HCT116 (cell line): ENCODE data around the gene ACOT8. TPM values are rescaled to one million over a fixed set of nuclear protein-coding genes. Genes with fewer than 3 reads are reported as not detected.

ENCODE experiments used
- ATAC-seq: fragments of 200-7000 bp; cut with Tn5 transposase; 2 replicates; pipeline ENCODE4 v1.9.1; 2020; ENCODE audit warnings: mild to moderate bottlenecking, moderate library complexity
- BruUV-seq: library from RNA; stranded (reverse); fragments of 400-500 nt; replicated peaks from 2 replicates; lab custom pipeline; 2021; lab: Mats Ljungman, UMichigan
- CTCF ChIA-PET: fragments of 300-600 bp; sonication (Branson Sonifier 250); formaldehyde crosslinking; loops from one replicate; lab custom pipeline; 2021; ENCODE audit warnings: antibody characterized with exemption; lab: Charles Lee
- POLR2A ChIA-PET: fragments of 300-600, 350-600 bp; sonication (Branson Sonifier 250); formaldehyde crosslinking; loops from one replicate; lab custom pipeline; 2021; ENCODE audit warnings: antibody characterized with exemption; lab: Charles Lee
- RAD21 ChIA-PET, 2 experiments: fragments of 300-600 bp; sonication (Branson Sonifier 250); formaldehyde crosslinking; loops; one replicate each; lab custom pipeline; 2023; ENCODE audit warnings: low total read pairs in 2 of 2; ENCODE audit not compliant: uncharacterized antibody in 2 of 2, unreplicated experiment in 2 of 2, low non-redundant PET in 1 of 2; lab: Charles Lee
- DNase-seq: peaks from one replicate; pipeline ENCODE4 v3.0.0-alpha.2; 2010; ENCODE audit warnings: low read depth, low spot score
- H2AFZ ChIP-seq: fragments of 200-600 bp; shearing (Covaris generic), sonication (generic); 2 replicates; pipeline ENCODE4 v1.6.1; 2017; ENCODE audit warnings: low read depth, mixed run types, mixed read lengths, antibody characterized with exemption, low read length; ENCODE audit not compliant: poor library complexity, severe bottlenecking
- H3K27ac ChIP-seq: 2 replicates; pipeline ENCODE4 v1.5.1; 2012; ENCODE audit warnings: low read depth, low read length
- H3K27me3 ChIP-seq: fragments of 200-600 bp; sonication (generic); 2 replicates; pipeline ENCODE4 v1.6.1; 2016; ENCODE audit warnings: mixed run types, low read length, mixed read lengths; ENCODE audit not compliant: insufficient read depth
- H3K36me3 ChIP-seq, 2 experiments: fragments of 200-500 bp in 1 of 2; fragments of 200-600 bp in 1 of 2; sonication (Bioruptor generic) in 1 of 2; sonication (generic) in 1 of 2; 2 replicates each; pipeline versions ENCODE4 v1.5.1 to v1.6.1; 2014 to 2016; ENCODE audit warnings: low read length in 2 of 2, inconsistent platforms in 1 of 2, mixed read lengths in 1 of 2, mixed run types in 1 of 2; ENCODE audit not compliant: insufficient read depth in 2 of 2, control insufficient read depth in 1 of 2
- H3K4me1 ChIP-seq, 2 experiments: fragments of 200-600 bp in 1 of 2; sonication (generic) in 1 of 2; 2 replicates each; pipeline versions ENCODE4 v1.5.1 to v1.6.1; 2012 to 2017; ENCODE audit warnings: low read length in 2 of 2, inconsistent platforms in 1 of 2, mild to moderate bottlenecking in 1 of 2, mixed read lengths in 1 of 2, mixed run types in 1 of 2, moderate library complexity in 1 of 2; ENCODE audit not compliant: insufficient read depth in 2 of 2, control insufficient read depth in 1 of 2
- H3K4me2 ChIP-seq: fragments of 200-600 bp; sonication (generic); 2 replicates; pipeline ENCODE4 v1.6.1; 2017; ENCODE audit warnings: mixed run types, low read length, mixed read lengths
- H3K4me3 ChIP-seq, 2 experiments: fragments of 200-600 bp in 1 of 2; sonication (generic) in 1 of 2; replicated peaks in 1 of 2; 2 replicates each; pipeline ENCODE4 v1.5.1; 2011 to 2016; ENCODE audit warnings: low read length in 2 of 2, control low read depth in 1 of 2, low read depth in 1 of 2, mild to moderate bottlenecking in 1 of 2, mixed read lengths in 1 of 2, mixed run types in 1 of 2
- H3K79me2 ChIP-seq: fragments of 200-600 bp; sonication (generic); 2 replicates; pipeline ENCODE4 v1.6.1; 2017; ENCODE audit warnings: mild to moderate bottlenecking, mixed run types, low read length, moderate library complexity, mixed read lengths; ENCODE audit not compliant: insufficient read depth
- H3K9ac ChIP-seq: fragments of 200-600 bp; sonication (generic); 2 replicates; pipeline ENCODE4 v1.6.1; 2016; ENCODE audit warnings: low read length, mixed read lengths
- H3K9me2 ChIP-seq: fragments of 200-600 bp; sonication (generic), shearing (Covaris generic); 2 replicates; pipeline ENCODE4 v1.6.1; 2017; ENCODE audit warnings: mixed run types, mild to moderate bottlenecking, moderate library complexity; ENCODE audit not compliant: insufficient read depth
- H3K9me3 ChIP-seq, 2 experiments: fragments of 200-500 bp in 1 of 2; fragments of 200-600 bp in 1 of 2; sonication (Bioruptor generic) in 1 of 2; sonication (generic) in 1 of 2; 2 replicates each; pipeline ENCODE4 v1.6.1; 2014 to 2017; ENCODE audit warnings: low read length in 2 of 2, mixed read lengths in 2 of 2, inconsistent platforms in 1 of 2, low read depth in 1 of 2, mild to moderate bottlenecking in 1 of 2, mixed run types in 1 of 2, moderate library complexity in 1 of 2; ENCODE audit not compliant: control insufficient read depth in 1 of 2, insufficient read depth in 1 of 2
- H4K20me1 ChIP-seq: fragments of 200-600 bp; sonication (generic), shearing (Covaris generic); 2 replicates; pipeline ENCODE4 v1.6.1; 2017; ENCODE audit warnings: mixed run types, mild to moderate bottlenecking, moderate library complexity; ENCODE audit not compliant: insufficient read depth
- ATF3 ChIP-seq: IDR thresholded peaks from 2 replicates; pipeline ENCODE4 v1.6.1; 2012
- CBX3 ChIP-seq: IDR thresholded peaks from 2 replicates; pipeline ENCODE4 v1.6.1; 2012; ENCODE audit warnings: low read depth
- CEBPB ChIP-seq: IDR thresholded peaks from 2 replicates; pipeline ENCODE4 v1.6.1; 2012; ENCODE audit warnings: low read depth
- CTCF ChIP-seq, 3 experiments: fragments of 200-600 bp in 1 of 3; sonication (generic) in 1 of 3; IDR thresholded peaks in 2 of 3; conservative IDR thresholded peaks in 1 of 3; 2 replicates each; pipeline ENCODE4 v1.5.1; 2012 to 2017; ENCODE audit warnings: low read depth in 2 of 3, low read length in 2 of 3, antibody characterized with exemption in 1 of 3, borderline replicate concordance in 1 of 3, control low read depth in 1 of 3, mild to moderate bottlenecking in 1 of 3, mixed read lengths in 1 of 3, mixed run types in 1 of 3, moderate library complexity in 1 of 3; ENCODE audit not compliant: insufficient read depth in 1 of 3
- EGR1 ChIP-seq: IDR thresholded peaks from 2 replicates; pipeline ENCODE4 v1.6.1; 2012; ENCODE audit warnings: low read depth
- ELF1 ChIP-seq: IDR thresholded peaks from 2 replicates; pipeline ENCODE4 v1.6.1; 2012; ENCODE audit warnings: low read depth, borderline replicate concordance
- EZH2 ChIP-seq: fragments of 200-600 bp; sonication (generic); IDR thresholded peaks from 2 replicates; pipeline ENCODE4 v1.6.1; 2017; ENCODE audit warnings: antibody characterized with exemption, mixed run types
- FOSL1 ChIP-seq: IDR thresholded peaks from 2 replicates; pipeline ENCODE4 v1.6.1; 2012; ENCODE audit warnings: low read depth
- JUND ChIP-seq: IDR thresholded peaks from 2 replicates; pipeline ENCODE4 v1.6.1; 2012
- POLR2A ChIP-seq: IDR thresholded peaks from 2 replicates; pipeline ENCODE4 v1.7.0; 2011; ENCODE audit warnings: borderline replicate concordance; ENCODE audit not compliant: insufficient read depth, insufficient read length; ENCODE audit errors: extremely low read depth
- POLR2AphosphoS5 ChIP-seq: IDR thresholded peaks from 2 replicates; pipeline ENCODE4 v1.6.1; 2011; ENCODE audit warnings: mild to moderate bottlenecking, low read depth, low read length, moderate library complexity
- REST ChIP-seq: IDR thresholded peaks from 2 replicates; pipeline ENCODE4 v1.6.1; 2012; ENCODE audit warnings: low read depth
- SP1 ChIP-seq: IDR thresholded peaks from 2 replicates; pipeline ENCODE4 v1.6.1; 2012; ENCODE audit warnings: low read depth
- SRF ChIP-seq: IDR thresholded peaks from 2 replicates; pipeline ENCODE4 v1.6.1; 2012; ENCODE audit warnings: low read depth
- TCF7L2 ChIP-seq: IDR thresholded peaks from 2 replicates; pipeline ENCODE4 v1.7.0; 2011; ENCODE audit warnings: borderline replicate concordance, inconsistent platforms; ENCODE audit not compliant: insufficient read depth, insufficient read length; ENCODE audit errors: extremely low read depth
- ZBTB33 ChIP-seq: IDR thresholded peaks from 2 replicates; pipeline ENCODE4 v1.6.1; 2011; ENCODE audit warnings: mild to moderate bottlenecking, low read length, moderate library complexity; ENCODE audit not compliant: insufficient replicate concordance; ENCODE audit errors: extremely low read depth
- ZFX ChIP-seq: fragments of 450-650 bp; IDR thresholded peaks from 2 replicates; pipeline ENCODE4 v1.6.1; 2017
- ZNF274 ChIP-seq: fragments of 200-500 bp; sonication (Bioruptor generic); IDR thresholded peaks from 2 replicates; pipeline ENCODE4 v1.6.1; 2014; ENCODE audit warnings: mild to moderate bottlenecking, low read depth, low read length, inconsistent platforms
- intact Hi-C: fragments of 100-400 bp; cut with micrococcal nuclease; formaldehyde crosslinking; loops from 2 replicates; pipeline ENCODE4 v1.10.0; 2022
- total RNA-seq: library from RNA; stranded (reverse); gene quantifications from one replicate; pipeline ENCODE4 v1.2.1, GENCODE V29; 2021; ENCODE audit not compliant: unreplicated experiment

ACOT8 gene
- total RNA-seq, 1 experiment from 2014 or later = 12.2 TPM

- TF ChIP-seq REST = no peak
- TF ChIP-seq CEBPB = no peak
- no peak for TF ChIP-seq ZNF274
- TF ChIP-seq POLR2AphosphoS5 = no peak
- TF ChIP-seq POLR2A = no peak
- TF ChIP-seq CTCF (IDR thresholded peaks at IDR 0.05 in 2 of 3, conservative IDR thresholded peaks at IDR 0.05 in 1 of 3; ENCODE audit: borderline replicate concordance in 1 of 3, insufficient read depth in 1 of 3, low read depth in 2 of 3, low read length in 2 of 3) = no peak
- TF ChIP-seq JUND = no peak
- TF ChIP-seq SRF = no peak
- TF ChIP-seq, all 23 proteins: peak for 0
Observed at GRCh38 chr20:45852326-45852725, 4.9 kb downstream of the ACOT8 start (continued).

- POLR2A ChIA-PET = interaction anchor here (0.7 kb wide), 1 partner anchor 17 kb away, joined by 4 read pairs; no protein-coding TSS in a partner anchor
- H3K9me2 ChIP-seq = no peaks in the 10 kb centered on the region
- no peaks in the 10 kb centered on the region for H3K27me3 ChIP-seq
- intact Hi-C loops = no loop called here
- BruUV-seq = no TSS peak
- H2AFZ ChIP-seq = no peak overlapping the region
- H3K36me3 ChIP-seq = peaks cover 0 to 2% of the 10 kb centered on the region in 2 experiments; a peak in 1 of 4 replicates
- peaks cover 0 to 6% of the 10 kb centered on the region in 2 experiments; a peak in 3 of 4 replicates for H3K4me1 ChIP-seq
- CTCF ChIA-PET = no interaction called here
- RAD21 ChIA-PET = no interaction called here
- no peak for ATAC-seq
- no peak for DNase-seq
- no peak overlapping the region for H3K27ac ChIP-seq
- H3K4me2 ChIP-seq = no peak overlapping the region
- 0 out of 2 replicates have a peak, but pooled peaks cover 7% of the 10 kb centered on the region for H3K79me2 ChIP-seq
- H3K9ac ChIP-seq = no peak overlapping the region
- no peaks in the 10 kb centered on the region for H3K9me3 ChIP-seq
- H4K20me1 ChIP-seq = no peaks in the 10 kb centered on the region
- no peak overlapping the region for H3K4me3 ChIP-seq
- TF ChIP-seq CBX3 = no peak
- TF ChIP-seq TCF7L2 = no peak
- TF ChIP-seq SP1 = no peak
- TF ChIP-seq ATF3 = no peak
- no peak for TF ChIP-seq ZBTB33
- no peak for TF ChIP-seq ZFX
- no peak for TF ChIP-seq EZH2
- TF ChIP-seq CEBPB = no peak
- no peak for TF ChIP-seq EGR1
- TF ChIP-seq ELF1 = no peak
- no peak for TF ChIP-seq POLR2A
- no peak for TF ChIP-seq JUND
- TF ChIP-seq SRF = no peak
- no peak for TF ChIP-seq FOSL1
Observed at GRCh38 chr20:45851501-45851900, 5.7 kb downstream of the ACOT8 start.
